ENCODE measurements around the gene BTBD16. TPM values are rescaled to one million over a fixed set of nuclear protein-coding genes. Genes with fewer than 3 reads are reported as not detected.

BTBD16 gene
- total RNA-seq, 1 experiment from 2014 or later: not detected

DNA sequence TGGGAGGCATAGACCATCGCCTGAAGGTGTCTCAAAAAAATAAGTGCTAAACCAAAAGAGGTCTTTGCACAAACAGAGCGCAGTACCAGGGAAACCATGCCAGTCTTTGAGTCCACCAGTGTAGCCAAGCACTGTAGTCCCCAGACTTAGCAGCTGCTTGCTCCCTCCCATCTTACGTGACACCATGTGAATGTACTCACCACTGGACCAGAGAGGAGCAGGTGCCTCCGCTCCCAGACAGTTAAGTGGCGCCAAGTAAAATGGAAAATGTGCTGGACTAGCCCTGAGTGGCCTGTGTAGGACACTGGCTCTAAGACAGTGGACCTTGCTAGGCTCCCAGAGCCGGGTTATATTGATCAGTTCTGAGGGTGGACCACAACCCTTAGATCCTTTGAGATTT lies 55.7 kb downstream of the BTBD16 start:
- Mint-ChIP-seq H3K27me3 (ENCODE audit: low read depth) (peaks cover 3% of the 10 kb centered on the region), H3K4me1 (peaks cover 21% of the 10 kb centered on the region), H3K4me3 (no peak overlapping the region), H3K9me3 (peaks cover 7% of the 10 kb centered on the region), H3K27ac (no peak overlapping the region), H3K36me3 (no peaks in the 10 kb centered on the region)
- CTCF ChIA-PET: interaction anchor here (0.9 kb wide), 1 partner anchor 28 kb away, joined by 4 read pairs; no protein-coding TSS in a partner anchor
- TF ChIP-seq ESRRA (CRISPR knock-in tag; IDR thresholded peaks at IDR 0.05; ENCODE audit: borderline replicate concordance) (no peak), NFATC4 (CRISPR knock-in tag; IDR thresholded peaks at IDR 0.05) (no peak), AFF4 (CRISPR knock-in tag; IDR thresholded peaks at IDR 0.05; ENCODE audit: borderline replicate concordance) (no peak), RORB (CRISPR knock-in tag; IDR thresholded peaks at IDR 0.05) (no peak)
- TF ChIP-seq, protein P1, sequence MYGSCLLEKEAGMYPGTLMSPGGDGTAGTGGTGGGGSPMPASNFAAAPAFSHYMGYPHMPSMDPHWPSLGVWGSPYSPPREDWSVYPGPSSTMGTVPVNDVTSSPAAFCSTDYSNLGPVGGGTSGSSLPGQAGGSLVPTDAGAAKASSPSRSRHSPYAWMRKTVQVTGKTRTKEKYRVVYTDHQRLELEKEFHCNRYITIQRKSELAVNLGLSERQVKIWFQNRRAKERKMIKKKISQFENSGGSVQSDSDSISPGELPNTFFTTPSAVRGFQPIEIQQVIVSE (CRISPR knock-in tag; IDR thresholded peaks at IDR 0.05; ENCODE audit: borderline replicate concordance): no peak
- POLR2A ChIA-PET: no interaction called here
- DNase-seq (ENCODE audit: low spot score) (no peak), ATAC-seq (no peak)

DNA sequence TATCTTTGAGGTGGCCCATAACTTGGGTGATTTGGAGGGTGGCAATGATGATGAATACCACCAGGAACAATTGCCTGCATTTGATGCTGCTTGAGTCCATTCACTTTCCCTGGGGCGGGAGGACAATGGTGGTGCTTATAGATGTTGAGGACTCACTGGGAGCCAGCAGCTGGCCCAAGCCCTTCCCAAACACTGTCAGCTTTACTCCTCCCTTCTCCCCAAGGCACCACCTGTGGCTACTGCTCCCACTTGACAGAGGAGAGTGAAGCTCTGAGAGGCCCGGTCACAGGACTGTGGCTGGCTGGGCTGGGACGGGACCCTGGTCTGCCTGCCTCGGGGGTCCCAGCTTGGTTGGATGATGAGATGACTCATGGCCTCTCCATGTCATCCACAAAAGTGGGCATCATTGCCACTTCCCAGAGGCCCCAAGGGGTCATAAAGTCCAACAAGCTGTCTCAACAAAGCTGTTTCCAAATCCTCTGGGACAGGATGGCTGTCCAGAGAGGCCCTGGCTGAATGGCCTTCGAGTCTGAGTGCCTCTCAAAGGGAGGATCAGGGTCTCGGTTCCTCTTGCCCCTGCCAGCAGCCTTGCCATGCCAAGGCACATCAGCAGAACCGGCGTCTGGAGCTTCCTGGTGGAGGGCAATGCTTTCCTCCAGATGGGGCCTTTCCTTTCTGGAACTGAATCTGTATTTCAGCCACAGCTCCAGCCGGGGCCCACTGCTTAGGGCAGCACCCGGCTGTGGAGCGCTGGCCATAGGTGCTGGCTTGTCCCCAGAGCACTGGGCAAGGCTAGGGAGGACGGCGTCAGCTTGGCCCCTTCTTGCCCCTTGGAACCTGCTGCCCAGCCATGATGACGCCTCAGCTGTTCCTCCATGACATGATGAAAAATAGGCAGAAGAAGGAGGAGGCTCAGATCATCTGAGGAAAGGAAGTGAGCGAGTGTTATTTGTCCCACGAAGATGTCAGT lies 56.4 kb downstream of the BTBD16 start:
- H3K4me1 Mint-ChIP-seq: peaks cover 21% of the 10 kb centered on the region
- ATAC-seq (no peak), DNase-seq (ENCODE audit: low spot score) (no peak)
- peaks cover 3% of the 10 kb centered on the region for H3K27me3 Mint-ChIP-seq (ENCODE audit: low read depth)
- ChIA-PET POLR2A (no interaction called here), CTCF (interaction anchor here (0.9 kb wide), 1 partner anchor 29 kb away, joined by 4 read pairs; no protein-coding TSS in a partner anchor)
- H3K27ac Mint-ChIP-seq: no peak overlapping the region
- H3K4me3 Mint-ChIP-seq: no peak overlapping the region
- H3K9me3 Mint-ChIP-seq: peaks cover 7% of the 10 kb centered on the region
- H3K36me3 Mint-ChIP-seq: no peaks in the 10 kb centered on the region
- TF ChIP-seq SOX15 (CRISPR knock-in tag; IDR thresholded peaks at IDR 0.05) (no peak), CBFB (CRISPR knock-in tag; IDR thresholded peaks at IDR 0.05; ENCODE audit: low read depth) (no peak), E2F5 (CRISPR knock-in tag; IDR thresholded peaks at IDR 0.05) (no peak), ETV6 (CRISPR knock-in tag; IDR thresholded peaks at IDR 0.05) (no peak), USF2 (CRISPR knock-in tag; IDR thresholded peaks at IDR 0.05) (no peak), TEAD1 (CRISPR knock-in tag; IDR thresholded peaks at IDR 0.05) (no peak), ZNF219 (CRISPR knock-in tag; IDR thresholded peaks at IDR 0.05; ENCODE audit: borderline replicate concordance) (no peak), ZNF121 (CRISPR knock-in tag; IDR thresholded peaks at IDR 0.05) (no peak), ZNF532 (CRISPR knock-in tag; IDR thresholded peaks at IDR 0.05; ENCODE audit: borderline replicate concordance) (no peak), ZBTB21 (CRISPR knock-in tag; IDR thresholded peaks at IDR 0.05; ENCODE audit: borderline replicate concordance) (no peak), ZBTB43 (CRISPR knock-in tag; IDR thresholded peaks at IDR 0.05) (no peak), ZSCAN18 (CRISPR knock-in tag; IDR thresholded peaks at IDR 0.05) (no peak)
- TF ChIP-seq, protein P2, sequence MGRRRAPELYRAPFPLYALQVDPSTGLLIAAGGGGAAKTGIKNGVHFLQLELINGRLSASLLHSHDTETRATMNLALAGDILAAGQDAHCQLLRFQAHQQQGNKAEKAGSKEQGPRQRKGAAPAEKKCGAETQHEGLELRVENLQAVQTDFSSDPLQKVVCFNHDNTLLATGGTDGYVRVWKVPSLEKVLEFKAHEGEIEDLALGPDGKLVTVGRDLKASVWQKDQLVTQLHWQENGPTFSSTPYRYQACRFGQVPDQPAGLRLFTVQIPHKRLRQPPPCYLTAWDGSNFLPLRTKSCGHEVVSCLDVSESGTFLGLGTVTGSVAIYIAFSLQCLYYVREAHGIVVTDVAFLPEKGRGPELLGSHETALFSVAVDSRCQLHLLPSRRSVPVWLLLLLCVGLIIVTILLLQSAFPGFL (CRISPR knock-in tag; IDR thresholded peaks at IDR 0.05; ENCODE audit: borderline replicate concordance): no peak
